Ascending aorta (tissue), 2 donors: ENCODE data around the gene RALGPS2. TPM values are rescaled to one million over a fixed set of nuclear protein-coding genes. Genes with fewer than 3 reads are reported as not detected.

Source experiments
- DNase-seq, 2 donors: peaks; one replicate each; pipeline ENCODE4 v3.0.0-alpha.2; 2019; ENCODE audit warnings: low spot score in 2 of 2
- H3K27ac ChIP-seq, 2 donors: fragments of 200-600 bp; sonication (generic); one replicate each; pipeline ENCODE4 v1.5.1; 2016 to 2017; ENCODE audit warnings: mild to moderate bottlenecking in 1 of 2
- H3K27me3 ChIP-seq: fragments of 200-600 bp; sonication (generic); one replicate; pipeline ENCODE4 v1.5.1; 2017
- H3K36me3 ChIP-seq, 2 donors: fragments of 200-600 bp; sonication (generic); one replicate each; pipeline ENCODE4 v1.5.1; 2016
- H3K4me1 ChIP-seq, 2 donors: fragments of 200-600 bp; sonication (generic); one replicate each; pipeline ENCODE4 v1.5.1; 2016 to 2017; ENCODE audit warnings: mild to moderate bottlenecking in 1 of 2
- H3K4me3 ChIP-seq, 2 donors: fragments of 200-600 bp; sonication (generic); one replicate each; pipeline ENCODE4 v1.5.1; 2016 to 2017; ENCODE audit warnings: mild to moderate bottlenecking in 1 of 2
- H3K9me3 ChIP-seq, 2 donors: fragments of 200-600 bp; sonication (generic); one replicate each; pipeline ENCODE4 v1.5.1; 2016
- intact Hi-C: fragments of 100-400 bp; cut with DNase I; formaldehyde crosslinking; loops from one replicate; pipeline ENCODE4 v1.15.1; 2023
- total RNA-seq: library from RNA; depleted of rRNA; stranded (reverse); fragments of >200 nt; gene quantifications from one replicate; pipeline ENCODE4 v1.1.0, GENCODE V29; 2016
- TF ChIP-seq, protein P1 (sequence below), 3 experiments: fragments of 200-600 bp in 2 of 3; fragments of 450-650 bp in 1 of 3; sonication (generic) in 2 of 3; IDR thresholded peaks; one replicate each; pipeline ENCODE4 v1.5.1; 2016 to 2019; ENCODE audit warnings: antibody characterized with exemption in 3 of 3, mild to moderate bottlenecking in 1 of 3, moderate library complexity in 1 of 3

Gene RALGPS2
- total RNA-seq, 1 donor from 2014 or later = 2.2 TPM

DNA sequence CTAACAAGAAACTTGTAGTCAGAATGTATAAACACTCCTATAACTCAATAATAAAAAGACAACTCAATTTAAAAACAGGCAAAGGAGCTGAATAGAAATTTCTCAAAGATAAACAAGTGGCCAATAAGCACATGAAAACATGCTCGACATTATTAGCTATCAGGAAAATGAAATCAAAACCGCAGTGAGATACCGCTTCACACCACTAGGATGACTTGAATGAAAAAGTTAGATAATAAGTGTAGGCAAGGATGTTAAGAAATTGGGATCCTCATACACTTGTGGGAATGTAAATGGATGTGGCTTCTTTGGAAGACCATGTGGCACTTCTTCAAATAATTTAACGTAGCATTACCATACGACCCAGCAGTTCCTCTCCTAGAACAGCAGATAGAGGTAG, 8.9 kb downstream of the RALGPS2 start:
- intact Hi-C loops = no loop called here
- no peak for DNase-seq
- Histone ChIP-seq H3K36me3 (no peaks in the 10 kb centered on the region), H3K27me3 (no peaks in the 10 kb centered on the region), H3K4me3 (no peak overlapping the region), H3K4me1 (no peaks in the 10 kb centered on the region), H3K27ac (no peak overlapping the region), H3K9me3 (no peaks in the 10 kb centered on the region)
- TF ChIP-seq, protein P1, sequence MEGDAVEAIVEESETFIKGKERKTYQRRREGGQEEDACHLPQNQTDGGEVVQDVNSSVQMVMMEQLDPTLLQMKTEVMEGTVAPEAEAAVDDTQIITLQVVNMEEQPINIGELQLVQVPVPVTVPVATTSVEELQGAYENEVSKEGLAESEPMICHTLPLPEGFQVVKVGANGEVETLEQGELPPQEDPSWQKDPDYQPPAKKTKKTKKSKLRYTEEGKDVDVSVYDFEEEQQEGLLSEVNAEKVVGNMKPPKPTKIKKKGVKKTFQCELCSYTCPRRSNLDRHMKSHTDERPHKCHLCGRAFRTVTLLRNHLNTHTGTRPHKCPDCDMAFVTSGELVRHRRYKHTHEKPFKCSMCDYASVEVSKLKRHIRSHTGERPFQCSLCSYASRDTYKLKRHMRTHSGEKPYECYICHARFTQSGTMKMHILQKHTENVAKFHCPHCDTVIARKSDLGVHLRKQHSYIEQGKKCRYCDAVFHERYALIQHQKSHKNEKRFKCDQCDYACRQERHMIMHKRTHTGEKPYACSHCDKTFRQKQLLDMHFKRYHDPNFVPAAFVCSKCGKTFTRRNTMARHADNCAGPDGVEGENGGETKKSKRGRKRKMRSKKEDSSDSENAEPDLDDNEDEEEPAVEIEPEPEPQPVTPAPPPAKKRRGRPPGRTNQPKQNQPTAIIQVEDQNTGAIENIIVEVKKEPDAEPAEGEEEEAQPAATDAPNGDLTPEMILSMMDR (IDR thresholded peaks at IDR 0.05) = no peak

DNA sequence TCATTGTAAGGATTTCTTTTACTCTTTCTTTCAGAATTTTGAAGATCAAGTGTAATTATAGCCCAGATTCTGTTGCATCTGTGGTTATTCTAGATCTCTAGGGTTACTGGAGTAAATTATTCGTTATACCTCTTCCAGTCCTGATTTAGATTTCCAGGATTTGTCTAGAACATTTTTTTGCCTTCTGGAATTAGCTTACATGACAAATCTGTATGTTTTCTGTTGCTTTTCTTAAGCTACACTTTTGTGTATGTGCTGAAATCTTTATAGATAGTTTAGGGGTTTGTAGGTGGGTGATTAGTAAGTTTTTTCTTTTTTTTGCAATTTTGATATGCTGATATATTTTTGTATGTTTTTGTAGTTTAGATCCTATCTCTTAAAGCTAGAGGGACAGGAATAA, 13.7 kb downstream of the RALGPS2 start:
- no peak for DNase-seq
- Histone ChIP-seq H3K36me3 (no peaks in the 10 kb centered on the region), H3K27me3 (no peaks in the 10 kb centered on the region), H3K9me3 (no peaks in the 10 kb centered on the region), H3K27ac (no peak overlapping the region), H3K4me3 (no peak overlapping the region), H3K4me1 (no peaks in the 10 kb centered on the region)
- intact Hi-C loops = no loop called here
- TF ChIP-seq, protein P1 (IDR thresholded peaks at IDR 0.05) = no peak

DNA sequence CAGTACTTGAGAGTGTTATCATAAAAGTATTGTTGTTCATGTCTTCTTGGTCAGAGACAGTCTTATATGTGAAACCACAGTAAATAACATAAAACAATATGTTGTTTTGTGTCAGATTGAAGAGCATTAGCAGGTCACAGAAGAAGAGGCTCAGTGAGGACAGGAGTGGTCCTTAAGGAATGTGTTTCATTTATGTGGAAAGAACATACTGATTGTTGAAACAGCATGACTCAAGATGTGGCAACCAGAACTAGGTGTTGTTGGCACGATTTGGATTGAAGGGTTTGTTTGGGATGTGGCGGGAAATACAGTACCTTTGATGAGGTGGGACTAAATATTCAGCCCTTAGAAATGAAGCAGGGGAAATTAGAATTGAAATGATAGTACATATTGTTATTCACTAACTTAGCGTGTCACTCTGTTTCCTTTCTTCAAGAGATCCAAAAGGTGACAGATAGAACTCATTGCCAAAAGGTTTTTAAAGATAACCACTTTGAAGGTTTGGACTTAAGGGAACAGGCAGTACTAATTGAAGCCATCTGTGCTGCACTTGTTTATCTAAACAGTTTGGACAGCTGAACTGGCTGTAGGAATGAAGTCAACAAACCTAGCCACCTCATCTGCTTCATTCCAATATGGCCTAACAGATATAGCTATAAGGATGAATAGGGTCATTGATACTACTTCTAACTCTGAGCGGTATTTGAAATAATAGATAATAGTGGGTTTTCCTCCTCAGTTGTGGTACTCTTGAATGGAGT, 14.4 kb downstream of the RALGPS2 start:
- intact Hi-C loops = no loop called here
- no peak overlapping the region for H3K27ac ChIP-seq
- TF ChIP-seq, protein P1 (IDR thresholded peaks at IDR 0.05) = no peak
- H3K9me3 ChIP-seq = no peaks in the 10 kb centered on the region
- no peak overlapping the region for H3K4me3 ChIP-seq
- DNase-seq = no peak
- H3K27me3 ChIP-seq = no peaks in the 10 kb centered on the region
- no peaks in the 10 kb centered on the region for H3K36me3 ChIP-seq
- H3K4me1 ChIP-seq = no peaks in the 10 kb centered on the region

DNA sequence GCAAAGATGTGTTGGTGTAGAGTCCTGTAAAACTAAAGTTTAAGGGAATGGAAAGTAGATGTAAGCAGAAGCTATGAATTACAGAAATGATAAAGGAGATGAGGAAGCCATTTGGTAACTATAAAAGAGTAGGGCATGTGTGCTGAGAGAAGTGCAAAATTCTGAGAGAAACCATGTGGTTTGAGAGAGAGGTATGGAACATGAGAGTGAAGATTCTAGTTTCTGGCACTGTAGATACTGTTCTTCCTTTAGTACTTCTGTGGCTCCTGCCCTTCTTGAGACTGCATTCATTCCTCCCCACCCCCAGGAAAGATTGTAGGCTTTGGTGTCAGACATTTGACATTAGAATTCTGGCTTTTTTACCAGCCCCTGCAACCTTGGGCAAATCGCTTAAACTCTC, 15.4 kb downstream of the RALGPS2 start:
- intact Hi-C loops = no loop called here
- Histone ChIP-seq H3K27ac (no peak overlapping the region), H3K9me3 (no peaks in the 10 kb centered on the region), H3K4me1 (no peaks in the 10 kb centered on the region), H3K36me3 (no peaks in the 10 kb centered on the region), H3K4me3 (no peak overlapping the region), H3K27me3 (no peaks in the 10 kb centered on the region)
- DNase-seq = no peak
- TF ChIP-seq, protein P1 (IDR thresholded peaks at IDR 0.05) = no peak

DNA sequence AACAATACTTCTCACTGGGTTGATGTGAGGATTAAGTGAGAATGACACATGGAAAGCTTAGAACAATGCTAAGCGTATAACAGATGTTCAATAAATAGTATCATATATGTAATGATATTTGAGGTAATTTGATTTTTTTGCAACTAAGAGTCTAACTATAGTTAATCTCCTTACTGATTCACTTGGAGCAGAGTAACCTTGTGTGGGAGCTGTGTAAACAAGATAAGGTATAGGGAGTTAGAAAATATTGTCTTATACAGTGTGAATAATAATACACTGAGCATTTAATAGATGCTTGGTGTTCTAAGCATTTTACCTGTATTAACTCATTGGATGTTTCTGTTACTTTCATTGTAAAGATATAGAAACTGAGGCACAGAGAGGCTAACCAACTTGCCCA, 15.9 kb downstream of the RALGPS2 start:
- no peak overlapping the region for H3K27ac ChIP-seq
- H3K9me3 ChIP-seq = no peaks in the 10 kb centered on the region
- no peaks in the 10 kb centered on the region for H3K27me3 ChIP-seq
- H3K4me1 ChIP-seq = no peaks in the 10 kb centered on the region
- TF ChIP-seq, protein P1 (IDR thresholded peaks at IDR 0.05) = no peak
- no peaks in the 10 kb centered on the region for H3K36me3 ChIP-seq
- intact Hi-C loops = no loop called here
- no peak for DNase-seq
- H3K4me3 ChIP-seq = no peak overlapping the region
